ENCODE measurements around the gene LPAR3.

The LPAR3 gene

DNA sequence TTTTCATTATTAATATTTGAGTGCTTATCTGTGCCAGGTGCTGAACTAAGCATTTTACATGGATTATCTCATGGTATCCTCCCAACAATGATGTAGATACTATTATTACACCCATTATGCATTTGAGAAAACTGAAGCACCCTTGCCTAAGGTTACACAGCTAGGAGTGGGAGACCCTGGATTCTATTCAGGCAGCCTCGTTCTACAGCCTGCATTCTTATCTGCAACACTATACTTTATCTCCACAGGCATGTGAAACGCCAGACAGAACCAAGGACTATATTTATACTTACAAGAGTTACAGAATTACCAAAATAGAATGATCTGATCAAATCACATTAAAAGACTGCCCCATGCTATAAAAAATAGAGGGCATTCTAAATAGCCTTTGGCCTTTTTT, 22.4 kb downstream of the LPAR3 start:
- Histone ChIP-seq H3K36me3 (no peaks in the 10 kb centered on the region), H3K4me3 (ENCODE audit: low read depth, low read length) (no peak overlapping the region), H3K4me1 (no peaks in the 10 kb centered on the region), H3K27me3 (no peaks in the 10 kb centered on the region), H3K9me3 (no peaks in the 10 kb centered on the region)
- no peak for DNase-seq
- TF ChIP-seq, protein P1, sequence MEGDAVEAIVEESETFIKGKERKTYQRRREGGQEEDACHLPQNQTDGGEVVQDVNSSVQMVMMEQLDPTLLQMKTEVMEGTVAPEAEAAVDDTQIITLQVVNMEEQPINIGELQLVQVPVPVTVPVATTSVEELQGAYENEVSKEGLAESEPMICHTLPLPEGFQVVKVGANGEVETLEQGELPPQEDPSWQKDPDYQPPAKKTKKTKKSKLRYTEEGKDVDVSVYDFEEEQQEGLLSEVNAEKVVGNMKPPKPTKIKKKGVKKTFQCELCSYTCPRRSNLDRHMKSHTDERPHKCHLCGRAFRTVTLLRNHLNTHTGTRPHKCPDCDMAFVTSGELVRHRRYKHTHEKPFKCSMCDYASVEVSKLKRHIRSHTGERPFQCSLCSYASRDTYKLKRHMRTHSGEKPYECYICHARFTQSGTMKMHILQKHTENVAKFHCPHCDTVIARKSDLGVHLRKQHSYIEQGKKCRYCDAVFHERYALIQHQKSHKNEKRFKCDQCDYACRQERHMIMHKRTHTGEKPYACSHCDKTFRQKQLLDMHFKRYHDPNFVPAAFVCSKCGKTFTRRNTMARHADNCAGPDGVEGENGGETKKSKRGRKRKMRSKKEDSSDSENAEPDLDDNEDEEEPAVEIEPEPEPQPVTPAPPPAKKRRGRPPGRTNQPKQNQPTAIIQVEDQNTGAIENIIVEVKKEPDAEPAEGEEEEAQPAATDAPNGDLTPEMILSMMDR (IDR thresholded peaks at IDR 0.05; ENCODE audit: low read depth, low read length), result no peak

GRCh38 chr1:84869720-84870119, 23.3 kb downstream of the LPAR3 start:
- no peaks in the 10 kb centered on the region for H3K9me3 ChIP-seq
- H3K36me3 ChIP-seq, result no peaks in the 10 kb centered on the region
- H3K4me3 ChIP-seq (ENCODE audit: low read depth, low read length), result no peak overlapping the region
- no peak for DNase-seq
- no peaks in the 10 kb centered on the region for H3K4me1 ChIP-seq
- TF ChIP-seq, protein P1 (IDR thresholded peaks at IDR 0.05; ENCODE audit: low read depth, low read length), result no peak
- H3K27me3 ChIP-seq, result no peaks in the 10 kb centered on the region

- no peak overlapping the region for H3K4me3 ChIP-seq (ENCODE audit: low read depth, low read length)
- no peaks in the 10 kb centered on the region for H3K27me3 ChIP-seq
- TF ChIP-seq, protein P1 (IDR thresholded peaks at IDR 0.05; ENCODE audit: low read depth, low read length), result no peak
- H3K4me1 ChIP-seq, result no peaks in the 10 kb centered on the region
- H3K9me3 ChIP-seq, result no peaks in the 10 kb centered on the region
- no peaks in the 10 kb centered on the region for H3K36me3 ChIP-seq
- no peak for DNase-seq
Observed at GRCh38 chr1:84862810-84863251, 30.2 kb downstream of the LPAR3 start.

DNA sequence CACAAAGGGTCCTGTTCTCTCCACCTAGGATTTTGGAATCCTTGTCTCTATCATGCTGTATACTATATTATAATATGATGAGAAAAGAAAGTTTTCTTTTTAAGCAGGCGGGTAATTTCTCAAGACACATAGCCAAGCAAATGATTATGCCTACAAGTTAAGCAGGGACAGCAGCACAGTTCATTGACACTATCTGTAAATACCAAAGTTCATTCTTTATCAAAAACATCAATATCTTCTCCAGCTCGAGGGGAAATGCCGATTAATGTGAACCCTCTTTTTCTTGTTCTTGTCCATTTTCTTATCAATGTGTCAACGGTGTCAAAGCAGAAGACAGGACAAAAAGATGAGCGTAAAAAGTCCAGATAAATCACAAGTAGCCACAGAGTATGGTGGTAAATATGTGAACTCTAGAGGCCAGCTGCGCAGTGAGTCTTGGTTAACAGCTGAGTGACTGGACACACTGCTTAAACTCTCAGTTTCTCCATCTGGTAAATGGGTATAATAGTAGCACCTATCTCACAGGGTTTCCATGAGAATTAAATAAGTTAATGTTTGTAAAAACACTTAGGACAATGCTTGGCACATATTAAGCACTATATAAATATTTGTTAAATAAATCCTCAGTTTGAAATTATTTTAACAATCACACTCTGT, 30.9 kb downstream of the LPAR3 start:
- Histone ChIP-seq H3K4me1 (no peaks in the 10 kb centered on the region), H3K4me3 (ENCODE audit: low read depth, low read length) (no peak overlapping the region), H3K27me3 (no peaks in the 10 kb centered on the region), H3K9me3 (no peaks in the 10 kb centered on the region), H3K36me3 (no peaks in the 10 kb centered on the region)
- no peak for DNase-seq
- TF ChIP-seq, protein P1 (IDR thresholded peaks at IDR 0.05; ENCODE audit: low read depth, low read length), result no peak

DNA sequence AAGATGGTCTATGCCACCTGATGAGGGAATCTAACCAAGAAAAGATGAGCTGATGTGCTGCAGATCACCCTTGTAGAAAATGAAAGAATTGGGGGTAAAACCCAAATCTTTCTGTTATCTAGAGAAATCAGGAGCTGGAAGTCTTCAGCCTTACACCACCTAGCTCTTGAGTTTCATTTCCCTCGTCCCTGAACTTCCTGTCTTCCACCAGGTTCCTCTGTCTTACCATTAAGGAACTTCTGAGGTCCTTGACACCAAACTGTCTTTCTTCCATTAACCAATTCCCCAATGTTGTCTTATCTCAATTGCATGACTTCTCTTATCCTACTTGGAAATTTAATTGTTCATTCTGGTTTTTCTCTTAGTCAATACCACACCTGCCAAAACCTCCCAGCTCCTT, 31.5 kb downstream of the LPAR3 start:
- no peak for DNase-seq
- Histone ChIP-seq H3K4me1 (no peaks in the 10 kb centered on the region), H3K36me3 (no peaks in the 10 kb centered on the region), H3K27me3 (no peaks in the 10 kb centered on the region), H3K9me3 (no peaks in the 10 kb centered on the region), H3K4me3 (ENCODE audit: low read depth, low read length) (no peak overlapping the region)
- TF ChIP-seq, protein P1 (IDR thresholded peaks at IDR 0.05; ENCODE audit: low read depth, low read length), result no peak

GRCh38 chr1:84859866-84860265, 33.1 kb downstream of the LPAR3 start:
- H3K9me3 ChIP-seq, result no peaks in the 10 kb centered on the region
- TF ChIP-seq, protein P1 (IDR thresholded peaks at IDR 0.05; ENCODE audit: low read depth, low read length), result no peak

More at GRCh38 chr1:84859866-84860265, 33.1 kb downstream of the LPAR3 start:
- Histone ChIP-seq H3K36me3 (no peaks in the 10 kb centered on the region), H3K4me3 (ENCODE audit: low read depth, low read length) (no peak overlapping the region), H3K27me3 (no peaks in the 10 kb centered on the region), H3K4me1 (no peaks in the 10 kb centered on the region)
- no peak for DNase-seq
